HG03175 (cell line): Measurements from ENCODE around the gene KLF15.

Experiments
- ATAC-seq: cut with Tn5 transposase; IDR thresholded peaks from one replicate; pipeline ENCODE4 v1.9.1; 2021; ENCODE audit warnings: mild to moderate bottlenecking, moderate library complexity; ENCODE audit not compliant: unreplicated experiment

Gene KLF15

GRCh38 chr3:126326629-126327028 is 30.6 kb downstream of the KLF15 start:
- ATAC-seq, result no peak

- no peak for ATAC-seq
Measured at GRCh38 chr3:126322181-126322967, 34.8 kb downstream of the KLF15 start.

GRCh38 chr3:126321490-126321889 is 35.7 kb downstream of the KLF15 start:
- no peak for ATAC-seq

DNA sequence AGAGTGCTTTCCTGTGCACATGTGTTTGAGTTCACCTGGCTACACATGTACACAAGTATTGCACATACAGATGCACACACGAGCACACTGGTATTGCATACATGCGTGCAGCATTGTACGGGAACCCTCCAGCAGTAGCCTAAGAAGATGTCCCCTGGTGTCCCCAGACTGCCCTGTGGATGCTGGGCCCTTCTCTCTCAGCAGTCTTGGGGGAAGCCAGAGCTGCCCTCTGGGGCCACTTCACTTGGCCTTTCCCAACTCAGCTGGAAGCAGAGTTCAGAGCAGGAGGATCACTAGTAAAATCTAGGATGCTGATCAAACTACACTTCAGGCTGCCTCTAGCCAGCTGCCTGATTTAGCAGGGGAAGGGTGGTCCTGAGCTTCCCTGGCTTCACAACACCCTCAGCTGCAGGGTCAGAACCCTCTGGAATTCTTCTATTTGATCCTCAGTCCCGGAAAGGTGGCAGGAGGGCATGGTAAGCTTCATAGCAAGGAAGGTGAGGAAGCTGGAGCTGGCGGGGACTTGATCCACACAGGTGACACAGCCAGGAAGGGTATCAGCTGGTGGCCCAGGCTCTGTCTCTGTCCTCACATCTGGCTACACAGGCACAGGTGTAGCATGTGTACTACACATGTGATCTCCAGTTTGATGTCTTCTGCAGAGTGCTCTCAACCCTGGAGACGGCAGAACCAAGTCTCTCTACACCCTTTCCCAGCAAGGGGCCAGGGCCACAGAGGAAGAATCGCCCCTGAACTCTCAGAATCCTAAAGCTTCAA is 36.5 kb downstream of the KLF15 start:
- no peak for ATAC-seq

DNA sequence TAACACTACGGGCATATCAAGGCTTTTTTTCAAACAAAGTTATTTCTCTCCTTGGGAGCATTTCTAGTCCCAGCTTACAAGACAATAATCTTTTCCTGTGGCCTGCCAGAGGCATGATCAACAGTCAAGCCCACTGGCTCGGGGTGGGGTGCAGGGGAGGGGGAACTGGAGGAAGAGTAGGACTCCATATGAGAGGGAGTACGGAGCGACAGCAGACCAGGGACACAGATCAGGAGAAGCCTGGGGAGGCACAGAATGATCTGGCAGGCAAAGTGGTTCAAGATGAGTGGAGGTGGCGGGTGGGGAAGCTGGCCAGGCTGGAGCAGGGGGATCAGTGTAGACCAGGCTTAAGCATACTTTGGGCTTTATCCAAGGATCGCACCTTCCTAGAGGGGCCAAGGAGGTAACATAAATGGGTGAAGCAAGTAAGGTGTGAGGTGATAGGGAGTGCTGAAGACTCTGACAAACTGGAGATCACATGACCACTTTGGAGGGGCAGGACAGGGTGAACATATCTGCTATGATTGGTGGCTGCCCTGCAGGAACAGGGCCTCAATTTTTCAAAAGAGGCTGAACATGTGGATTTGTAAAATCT is 37.4 kb downstream of the KLF15 start:
- no peak for ATAC-seq

- ATAC-seq, result no peak
Measured at GRCh38 chr3:126317029-126317996, 39.9 kb downstream of the KLF15 start.

- ATAC-seq, result no peak
Measured at GRCh38 chr3:126316501-126316939, 40.7 kb downstream of the KLF15 start.

DNA sequence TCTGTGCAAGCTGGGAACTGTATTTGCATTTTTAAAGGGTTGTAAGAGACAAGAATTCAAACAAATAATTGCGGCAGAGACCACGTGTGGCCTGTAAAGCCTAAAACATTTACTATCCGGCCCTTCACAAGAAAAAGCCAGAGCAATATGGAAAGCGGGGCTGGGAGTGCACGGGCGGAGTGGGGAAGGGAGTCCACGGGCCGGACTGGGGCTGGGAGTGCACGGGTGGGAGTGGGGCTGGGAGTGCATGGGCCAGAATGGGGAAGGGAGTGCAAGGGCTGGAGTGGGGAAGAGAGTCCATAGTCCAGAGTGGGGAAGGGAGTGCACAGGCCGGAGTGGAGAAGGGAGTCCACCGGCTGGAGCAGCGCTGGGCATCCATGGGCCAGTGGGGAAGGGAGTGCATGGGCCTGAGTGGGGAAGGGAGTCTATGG is 41.2 kb downstream of the KLF15 start:
- no peak for ATAC-seq

- ATAC-seq, result no peak
Measured at GRCh38 chr3:126314790-126315658, 42.2 kb downstream of the KLF15 start.

GRCh38 chr3:126314305-126314789 is 42.9 kb downstream of the KLF15 start:
- no peak for ATAC-seq

GRCh38 chr3:126313580-126314304 is 43.5 kb downstream of the KLF15 start:
- no peak for ATAC-seq

DNA sequence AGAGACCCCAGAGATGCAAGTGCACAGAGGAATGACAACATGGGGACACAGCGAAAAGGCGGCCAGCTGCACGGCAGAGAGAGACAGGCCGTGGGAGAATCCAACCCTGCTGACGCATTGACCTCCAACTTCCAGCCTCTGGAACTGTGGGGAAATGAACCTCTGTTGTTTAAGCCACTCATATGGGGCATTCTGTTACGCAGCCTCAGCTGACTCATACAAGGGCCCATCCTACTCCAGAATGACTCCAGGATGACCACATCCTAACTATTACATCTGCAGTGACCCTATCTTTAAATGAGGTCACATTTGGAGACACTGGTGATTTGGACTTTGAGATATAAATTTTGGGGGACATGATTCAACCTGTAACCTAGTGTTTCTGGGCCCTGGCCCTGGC is 44.0 kb downstream of the KLF15 start:
- no peak for ATAC-seq

GRCh38 chr3:126312341-126312740 is 44.9 kb downstream of the KLF15 start:
- ATAC-seq, result no peak

DNA sequence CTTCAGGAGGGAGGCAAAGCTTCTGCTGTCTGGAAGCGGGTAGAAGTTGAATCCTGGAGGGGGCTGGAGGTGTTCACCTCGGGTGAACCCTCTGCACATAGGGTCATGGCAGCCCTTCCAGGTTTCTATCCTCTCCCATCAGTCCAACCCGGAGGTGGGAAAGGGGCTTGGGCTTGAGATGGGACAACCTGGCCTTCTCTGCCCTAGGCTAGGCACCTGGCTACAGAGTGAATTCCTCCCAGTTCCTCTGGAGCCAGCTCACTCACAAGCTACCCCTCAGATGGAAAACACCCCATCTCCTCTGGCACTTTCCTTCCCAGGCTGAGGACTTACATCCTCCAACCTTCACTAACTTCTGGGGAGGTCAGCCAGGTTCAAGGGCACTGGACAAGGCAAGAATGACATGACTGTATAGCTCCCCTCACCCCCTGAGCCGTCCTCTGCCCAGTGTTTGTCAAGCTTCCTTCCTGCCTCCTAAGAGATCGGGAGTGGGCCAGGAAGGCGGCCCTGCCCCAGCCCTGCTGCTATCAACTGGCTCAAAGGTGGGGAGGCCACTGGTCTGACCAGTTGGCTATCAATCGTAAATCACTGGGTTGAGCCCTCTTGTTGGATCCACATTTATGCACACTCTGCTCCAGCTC is 45.8 kb downstream of the KLF15 start:
- ATAC-seq, result no peak

- ATAC-seq, result no peak
Measured at GRCh38 chr3:126310816-126311215, 46.4 kb downstream of the KLF15 start.

GRCh38 chr3:126309861-126310655 is 47.1 kb downstream of the KLF15 start:
- ATAC-seq, result no peak

- ATAC-seq, result no peak
Measured at GRCh38 chr3:126309165-126309564, 48.0 kb downstream of the KLF15 start.
